GM18505 (cell line): ENCODE data around the gene ENTPD2.
"Not testable (repeated sequence)": the region's sequence is repeated elsewhere in the genome, so short reads cannot be mapped to it uniquely, and the experiment has no call there.

Experiments
- ATAC-seq: cut with Tn5 transposase; IDR thresholded peaks from one replicate; pipeline ENCODE4 v1.9.1; 2021; ENCODE audit not compliant: unreplicated experiment
- POLR2A ChIP-seq: IDR thresholded peaks from 4 replicates; pipeline ENCODE4 v1.6.1; 2011; ENCODE audit warnings: borderline replicate concordance; ENCODE audit not compliant: insufficient read depth, insufficient read length; ENCODE audit errors: extremely low read depth

Gene ENTPD2

GRCh38 chr9:137041124-137041523 lies 12.7 kb downstream of the ENTPD2 start:
- ATAC-seq: no peak
- TF ChIP-seq POLR2A: no peak

GRCh38 chr9:137040568-137040967 lies 13.3 kb downstream of the ENTPD2 start:
- ATAC-seq: no peak

DNA sequence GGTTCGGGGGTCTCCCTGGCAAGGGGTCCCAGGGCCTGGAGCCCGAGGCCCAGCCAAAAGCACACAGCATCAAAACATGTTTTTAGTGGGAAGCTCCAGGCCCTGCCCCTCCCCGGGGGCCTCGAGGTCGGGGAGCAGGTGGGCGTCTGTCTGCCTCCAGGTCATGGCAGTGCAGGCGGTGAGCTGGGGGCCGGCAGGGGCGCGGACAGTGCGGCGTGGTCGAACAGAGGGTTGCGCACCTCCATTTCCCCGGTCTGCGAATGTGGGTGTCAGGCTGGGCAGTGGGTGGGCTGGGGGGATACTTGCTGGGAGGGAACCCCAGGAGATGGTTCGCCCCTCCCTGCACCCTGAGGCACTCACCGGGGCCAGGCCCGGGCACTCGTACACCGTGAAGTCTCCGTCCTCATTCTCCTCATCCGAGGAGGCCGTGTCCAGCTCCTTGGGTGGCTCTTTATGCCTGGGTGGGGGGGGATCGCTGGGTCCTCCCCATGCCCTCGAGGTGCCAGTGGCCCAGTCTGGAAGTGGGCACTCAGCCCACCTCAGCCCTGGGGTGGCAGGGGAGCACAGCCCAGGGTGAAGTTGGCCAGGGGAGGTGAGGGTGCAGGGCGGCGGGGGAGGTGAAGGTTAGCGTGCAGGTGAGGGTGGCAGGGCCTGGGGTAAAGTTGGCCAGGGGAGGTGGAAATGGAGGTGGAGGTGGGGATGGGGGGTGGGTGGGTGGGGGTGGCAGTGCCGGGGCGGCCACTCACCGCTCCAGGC lies 14.1 kb downstream of the ENTPD2 start:
- ATAC-seq: no peak
- TF ChIP-seq POLR2A: no peak

More at GRCh38 chr9:137040568-137040967, 13.3 kb downstream of the ENTPD2 start:
- TF ChIP-seq POLR2A: no peak

DNA sequence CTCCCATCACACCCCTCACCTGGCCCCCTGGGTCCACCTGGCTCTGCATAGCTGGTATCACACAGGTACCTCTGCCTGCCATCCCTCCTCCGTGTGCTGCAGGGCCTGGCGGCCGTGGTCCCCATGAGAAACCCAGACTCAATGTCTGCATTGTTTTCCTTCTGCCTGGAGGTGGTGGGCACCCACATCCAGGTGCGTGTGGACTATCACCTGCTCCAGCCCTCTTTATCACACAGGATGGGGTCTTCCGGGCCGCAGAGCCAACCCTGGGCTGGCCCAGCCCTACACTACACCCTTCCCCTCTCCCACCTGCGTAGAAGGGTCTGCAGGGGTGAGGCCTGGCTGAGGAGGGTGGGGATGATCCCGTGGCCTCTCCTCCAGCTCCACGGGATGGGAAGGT lies 14.9 kb downstream of the ENTPD2 start:
- no peak for TF ChIP-seq POLR2A
- no peak for ATAC-seq

DNA sequence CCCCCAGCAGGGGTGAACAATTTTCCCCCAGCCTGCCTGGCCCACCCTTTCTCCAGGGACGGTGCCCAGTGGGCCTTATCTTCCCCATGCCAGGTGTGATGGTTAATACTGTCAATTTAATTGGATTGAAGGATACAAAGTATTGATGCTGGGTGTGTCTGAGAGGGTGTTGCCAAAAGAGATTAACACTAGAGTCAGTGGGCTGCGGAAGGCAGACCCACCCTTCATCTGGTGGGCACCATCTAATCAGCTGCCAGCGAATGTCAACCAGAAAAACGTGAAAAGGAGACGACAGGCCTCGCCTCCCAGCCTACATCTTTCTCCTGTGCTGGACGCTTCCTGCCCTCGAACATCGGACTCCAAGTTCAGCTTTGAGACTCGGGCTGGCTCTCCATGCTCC lies 16.4 kb downstream of the ENTPD2 start:
- TF ChIP-seq POLR2A: no peak
- ATAC-seq: no peak

- ATAC-seq: no peak
- TF ChIP-seq POLR2A: no peak
These were observed 16.8 kb downstream of the ENTPD2 start for GRCh38 chr9:137037035-137037434.

DNA sequence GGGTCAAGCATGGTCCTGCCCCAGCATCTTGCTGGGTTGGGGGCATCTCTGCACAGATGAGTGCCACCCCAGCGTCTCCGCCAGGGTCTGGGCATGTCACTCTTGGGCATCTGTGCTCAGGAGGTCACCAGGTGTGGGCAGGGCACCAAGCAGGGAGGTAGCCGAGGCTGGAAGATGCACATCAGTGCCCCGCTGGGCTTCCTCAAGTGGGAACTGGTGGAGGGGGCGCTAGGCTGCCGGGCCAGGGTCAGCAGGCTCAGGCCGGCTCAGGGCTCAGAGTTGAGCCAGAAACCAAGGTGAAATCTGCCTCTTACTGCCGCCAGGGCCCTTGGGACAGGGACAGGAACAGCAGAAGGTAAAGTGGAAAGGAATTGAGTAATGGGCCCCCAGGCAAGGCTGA lies 17.9 kb downstream of the ENTPD2 start:
- TF ChIP-seq POLR2A: no peak
- ATAC-seq: no peak

- TF ChIP-seq POLR2A: no peak
- ATAC-seq: no peak
These were observed 18.4 kb downstream of the ENTPD2 start for GRCh38 chr9:137035507-137035834.

DNA sequence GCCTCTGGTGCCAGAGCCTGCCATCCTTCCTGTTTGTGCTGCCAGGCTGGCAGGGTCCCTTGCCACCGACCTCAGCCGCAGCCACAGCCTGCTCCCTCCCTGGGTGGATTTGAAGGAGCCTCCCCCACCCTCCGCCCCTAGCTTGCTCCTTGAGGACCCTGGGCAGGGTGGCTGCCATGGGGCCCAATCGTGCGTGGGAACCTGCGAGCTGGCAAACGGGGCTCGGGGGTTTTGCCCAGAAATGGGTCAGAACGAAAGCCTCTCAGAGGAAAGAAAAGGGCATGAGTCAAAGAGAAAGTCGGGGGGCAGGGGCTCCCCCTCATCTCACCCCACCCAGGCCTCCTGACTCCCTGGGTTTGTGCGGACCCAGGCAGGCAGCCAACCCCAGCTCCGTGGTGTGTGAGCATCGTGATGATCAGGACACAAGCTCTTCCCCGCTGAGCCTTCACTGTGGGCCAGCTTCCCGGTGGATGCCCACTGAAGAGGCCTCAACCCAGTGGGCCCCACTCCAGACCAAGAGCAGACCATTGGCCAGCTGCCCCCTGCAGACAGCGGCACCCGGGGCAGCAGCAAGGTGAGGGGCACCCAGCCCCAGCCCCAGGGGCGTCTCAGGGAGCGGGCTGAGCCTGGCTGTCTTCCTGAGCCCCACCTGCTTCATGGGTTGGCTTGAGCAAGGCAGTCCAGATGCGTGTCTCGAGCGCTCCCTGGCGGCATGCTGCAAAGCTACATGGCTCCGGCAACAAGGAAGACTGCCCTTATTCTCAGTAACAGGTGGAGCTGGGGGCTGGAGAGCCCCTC lies 19.0 kb downstream of the ENTPD2 start:
- peak; percentile 53 for ATAC-seq
- TF ChIP-seq POLR2A: no peak

DNA sequence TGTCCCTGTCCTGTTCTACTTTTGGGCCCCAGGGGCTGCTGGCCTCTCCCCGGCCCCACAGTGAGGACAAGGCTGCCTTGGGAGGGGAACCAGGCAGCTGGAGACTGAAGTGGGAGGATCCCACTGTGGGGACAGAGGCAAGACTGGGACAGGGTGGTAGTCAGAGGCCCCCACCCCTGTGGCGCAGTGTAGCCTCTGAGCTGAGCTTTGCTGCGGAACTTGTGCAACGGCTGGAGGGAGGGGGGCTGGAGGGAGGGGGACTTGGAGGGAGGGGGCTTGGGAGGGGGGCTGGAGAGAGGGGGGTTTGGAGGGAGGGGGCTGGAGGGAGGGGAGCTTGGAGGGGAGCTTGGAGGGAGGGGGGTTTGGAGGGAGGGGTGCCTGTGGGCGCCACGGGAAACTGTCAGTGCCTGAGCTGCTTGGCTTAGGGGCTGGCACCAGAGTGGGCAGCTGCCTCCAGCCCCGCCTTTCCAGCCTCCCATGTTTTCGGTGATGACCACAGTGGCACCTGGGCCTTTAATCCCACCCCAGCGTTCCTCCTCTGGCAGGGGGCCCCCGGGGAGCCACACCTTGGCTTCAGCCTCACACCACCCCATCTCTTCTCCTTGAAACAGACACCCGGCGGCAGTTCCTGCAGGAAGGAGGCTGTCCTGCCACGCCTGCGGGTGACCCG lies 19.7 kb downstream of the ENTPD2 start:
- TF ChIP-seq POLR2A: no peak
- ATAC-seq: no peak

GRCh38 chr9:137033481-137033880 lies 20.4 kb downstream of the ENTPD2 start:
- not testable (repeated sequence) for ATAC-seq

DNA sequence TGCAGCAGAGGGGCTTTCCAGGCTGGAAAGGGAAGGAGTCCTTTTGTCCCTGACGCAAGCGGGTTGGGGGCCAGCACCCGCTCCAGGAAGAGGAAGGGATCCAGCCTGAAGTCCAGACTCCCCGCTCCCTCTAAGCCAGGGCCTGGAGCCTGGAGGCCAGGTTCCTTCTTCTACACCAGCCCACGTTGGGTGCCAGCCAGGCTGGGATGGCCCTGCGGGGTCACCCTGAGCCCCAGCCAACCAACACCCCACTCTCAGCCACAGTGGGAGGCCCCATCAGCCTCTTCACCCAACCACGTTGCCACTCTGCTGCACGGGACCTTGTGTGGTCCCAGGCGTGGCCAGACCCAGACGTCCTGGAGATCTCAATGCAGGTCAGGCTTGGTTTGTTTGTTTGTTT lies 21.0 kb downstream of the ENTPD2 start:
- TF ChIP-seq POLR2A: no peak
- ATAC-seq: no peak

- no peak for ATAC-seq
- TF ChIP-seq POLR2A: no peak
These were observed 21.8 kb downstream of the ENTPD2 start, which contains the start of gene FUT7 for GRCh38 chr9:137031904-137032640. Gene FUT7 (minus strand): TSS chr9:137032088. CDS start chr9:137031991, 97 bp downstream.
